GM12874 (cell line): ENCODE data around the gene NDUFAF7.

Experiments
- TF ChIP-seq, protein P1 (sequence below): IDR thresholded peaks from 2 replicates; pipeline ENCODE4 v1.5.1; 2011; ENCODE audit warnings: low read depth, mild to moderate bottlenecking, control low read depth, low read length, moderate library complexity; ENCODE audit not compliant: insufficient read depth

NDUFAF7 gene

DNA sequence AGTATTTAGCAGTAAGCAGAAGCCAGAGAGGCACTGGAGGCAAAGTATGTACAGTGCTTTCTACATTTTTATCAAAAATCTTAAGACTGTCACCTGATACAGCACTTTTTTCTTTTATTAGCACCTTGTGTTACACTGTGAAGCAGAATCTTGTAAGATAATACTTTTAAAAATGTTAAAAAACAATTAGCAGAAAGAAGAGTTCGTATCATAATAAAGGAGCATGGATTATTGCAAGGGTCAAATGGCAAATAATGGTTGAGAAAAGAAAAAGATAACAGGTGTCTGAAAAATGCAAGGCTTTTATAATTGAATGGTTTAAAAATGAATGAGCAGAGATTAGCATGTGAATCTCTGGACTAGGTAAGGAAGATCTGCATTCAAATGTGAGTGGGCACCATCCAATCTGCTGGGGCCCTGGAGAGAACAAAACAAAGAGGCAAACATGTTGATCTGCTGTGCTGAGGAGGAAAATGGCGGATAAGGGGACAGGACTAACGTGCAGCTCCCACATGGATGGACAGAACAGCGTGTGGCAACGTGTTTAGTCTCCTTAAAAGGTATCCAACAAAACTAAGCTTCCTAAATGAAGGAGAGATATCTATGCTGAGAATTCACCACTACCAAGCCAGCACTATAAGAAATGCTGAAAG, 25.6 kb upstream of the NDUFAF7 start:
- TF ChIP-seq, protein P1, sequence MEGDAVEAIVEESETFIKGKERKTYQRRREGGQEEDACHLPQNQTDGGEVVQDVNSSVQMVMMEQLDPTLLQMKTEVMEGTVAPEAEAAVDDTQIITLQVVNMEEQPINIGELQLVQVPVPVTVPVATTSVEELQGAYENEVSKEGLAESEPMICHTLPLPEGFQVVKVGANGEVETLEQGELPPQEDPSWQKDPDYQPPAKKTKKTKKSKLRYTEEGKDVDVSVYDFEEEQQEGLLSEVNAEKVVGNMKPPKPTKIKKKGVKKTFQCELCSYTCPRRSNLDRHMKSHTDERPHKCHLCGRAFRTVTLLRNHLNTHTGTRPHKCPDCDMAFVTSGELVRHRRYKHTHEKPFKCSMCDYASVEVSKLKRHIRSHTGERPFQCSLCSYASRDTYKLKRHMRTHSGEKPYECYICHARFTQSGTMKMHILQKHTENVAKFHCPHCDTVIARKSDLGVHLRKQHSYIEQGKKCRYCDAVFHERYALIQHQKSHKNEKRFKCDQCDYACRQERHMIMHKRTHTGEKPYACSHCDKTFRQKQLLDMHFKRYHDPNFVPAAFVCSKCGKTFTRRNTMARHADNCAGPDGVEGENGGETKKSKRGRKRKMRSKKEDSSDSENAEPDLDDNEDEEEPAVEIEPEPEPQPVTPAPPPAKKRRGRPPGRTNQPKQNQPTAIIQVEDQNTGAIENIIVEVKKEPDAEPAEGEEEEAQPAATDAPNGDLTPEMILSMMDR = no peak

DNA sequence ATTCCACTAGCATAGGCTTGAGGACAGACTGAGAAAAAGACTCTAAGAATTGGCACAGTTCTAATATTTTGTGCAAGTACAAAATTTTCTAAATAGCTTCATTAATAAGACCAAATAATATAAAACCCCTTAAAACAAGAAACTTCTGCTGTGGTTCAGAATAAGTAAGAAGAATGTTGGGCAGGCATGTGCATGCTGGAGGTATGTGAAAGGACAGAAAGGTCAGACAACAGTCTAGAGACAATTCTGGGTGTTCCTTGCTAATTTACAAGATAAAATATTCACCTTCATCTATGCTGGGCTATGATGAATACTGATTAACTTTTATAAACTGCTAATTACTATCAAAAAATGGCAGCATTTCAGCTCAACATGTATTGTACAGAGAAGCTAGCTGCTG, 20.2 kb upstream of the NDUFAF7 start:
- TF ChIP-seq, protein P1 = no peak

DNA sequence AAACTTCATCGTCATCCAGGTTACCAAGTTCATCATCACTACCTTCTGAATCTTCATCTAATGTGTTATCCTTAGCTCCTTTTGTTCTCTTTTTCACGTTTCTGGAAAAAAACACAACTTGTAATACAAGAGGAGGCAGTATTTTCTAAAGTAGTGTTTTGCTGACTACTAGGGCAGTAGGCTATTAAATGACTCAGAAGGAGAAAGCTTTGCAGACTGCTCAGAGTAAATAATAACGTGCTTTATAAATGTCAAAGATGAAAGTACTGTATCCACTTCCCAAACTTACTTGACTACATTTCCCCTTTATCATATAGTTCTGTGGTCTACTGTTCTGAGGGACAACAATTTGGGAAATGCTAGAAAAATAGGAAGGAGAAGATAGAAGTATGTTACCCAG, 19.5 kb upstream of the NDUFAF7 start:
- TF ChIP-seq, protein P1 = no peak

DNA sequence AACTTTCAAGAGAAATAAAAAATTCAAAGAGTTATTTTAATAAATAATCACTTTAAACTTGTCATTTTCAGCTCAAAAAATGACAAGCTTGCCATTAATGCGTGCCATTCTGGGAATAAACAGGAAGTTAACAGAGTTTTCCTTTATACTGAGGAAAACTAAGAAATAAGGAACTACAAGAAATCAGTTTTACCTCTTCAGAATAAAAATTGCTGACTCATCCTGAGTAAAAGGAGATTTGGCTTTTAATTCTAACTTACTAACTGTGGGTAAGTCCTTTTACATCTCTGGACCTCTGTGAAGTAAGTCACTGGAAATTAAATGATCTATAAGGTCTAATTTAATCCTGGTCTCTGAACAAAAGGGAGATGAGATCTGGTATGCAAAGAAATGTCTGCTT, 16.2 kb upstream of the NDUFAF7 start:
- TF ChIP-seq, protein P1 = no peak

DNA sequence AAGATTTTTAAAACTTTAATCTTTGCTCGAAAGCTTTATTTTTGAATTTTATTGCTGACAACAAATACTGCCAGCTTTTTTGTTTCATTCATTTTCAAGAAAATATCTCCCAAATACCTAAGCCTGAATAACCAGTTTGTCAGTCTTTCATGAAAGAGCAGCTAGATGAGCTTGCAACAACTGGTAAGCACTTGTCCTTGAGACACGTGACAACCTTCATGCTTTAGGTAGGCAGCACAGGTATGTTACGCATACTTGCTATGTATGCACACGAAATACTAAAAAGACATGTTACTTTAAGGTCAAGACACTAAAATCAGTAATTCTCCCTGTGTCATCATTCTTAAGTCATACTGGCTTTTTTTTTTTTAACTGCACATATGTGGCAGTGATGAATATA, 12.4 kb upstream of the NDUFAF7 start:
- TF ChIP-seq, protein P1 = no peak

DNA sequence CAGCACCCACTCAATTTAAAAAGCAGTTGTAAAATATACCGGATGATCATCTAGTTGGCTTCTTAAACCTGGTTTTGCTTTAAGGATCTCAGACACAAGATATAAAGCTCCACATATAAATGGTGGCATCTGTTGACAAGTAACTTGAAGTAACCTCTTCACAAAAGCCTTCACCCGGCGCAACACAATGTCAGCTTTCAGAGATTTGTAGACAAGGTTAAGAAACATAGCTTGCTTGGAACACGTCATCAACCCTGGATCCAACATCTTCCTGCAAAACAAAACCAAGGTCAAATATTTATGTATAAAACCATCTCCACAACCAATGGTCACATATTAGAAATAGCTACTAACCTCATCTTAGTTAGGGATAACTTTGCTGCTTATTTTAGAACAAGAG, 8.3 kb upstream of the NDUFAF7 start:
- TF ChIP-seq, protein P1 = no peak

DNA sequence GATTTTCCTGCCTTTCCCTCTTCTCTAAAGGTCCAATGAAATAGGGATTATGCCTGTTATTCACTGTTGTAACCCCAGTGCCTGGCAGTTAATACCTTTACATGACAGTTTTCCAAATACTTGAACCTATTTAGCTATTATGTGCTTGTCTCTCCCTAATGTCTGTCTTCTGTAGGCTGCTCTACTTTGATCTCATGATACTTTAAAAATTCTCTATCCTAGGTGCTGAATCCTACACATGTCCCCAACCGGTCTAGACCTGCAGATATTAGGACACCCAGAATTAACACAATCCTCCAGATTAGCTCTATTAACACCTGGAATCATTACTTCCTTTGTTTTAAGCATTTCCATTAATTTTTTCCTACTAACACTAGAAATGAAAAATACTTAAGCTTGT, 7.4 kb upstream of the NDUFAF7 start:
- TF ChIP-seq, protein P1 = no peak
